NCI-H2107 treated with DMSO at 0.1 percent for 48 hours (cell line): ENCODE measurements around the gene NOCT.
"Not testable (repeated sequence)": the region's sequence is repeated elsewhere in the genome, so short reads cannot be mapped to it uniquely, and the experiment has no call there.

Source experiments
- DNase-seq: peaks from one replicate; lab custom pipeline; 2025; ENCODE audit not compliant: unreplicated experiment; lab: John Stamatoyannopoulos, UW

Gene NOCT

DNA sequence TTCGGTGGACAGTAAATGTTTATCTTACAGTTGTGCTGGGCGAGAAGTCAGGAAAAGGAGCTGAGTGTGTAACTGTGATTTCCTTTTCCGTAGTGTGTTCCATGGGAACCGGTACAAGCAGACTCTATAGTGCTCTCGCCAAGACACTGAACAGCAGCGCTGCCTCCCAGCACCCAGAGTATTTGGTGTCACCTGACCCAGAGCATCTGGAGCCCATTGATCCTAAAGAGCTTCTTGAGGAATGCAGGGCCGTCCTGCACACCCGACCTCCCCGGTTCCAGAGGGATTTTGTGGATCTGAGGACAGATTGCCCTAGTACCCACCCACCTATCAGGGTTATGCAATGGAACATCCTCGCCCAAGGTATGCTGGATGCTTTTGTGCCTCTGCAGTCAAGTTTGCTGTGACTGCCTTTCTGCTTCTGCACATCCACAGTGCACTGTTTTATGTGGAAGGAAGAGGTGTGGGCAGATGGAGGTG lies 27.4 kb downstream of the NOCT start:
- no peak for DNase-seq

DNA sequence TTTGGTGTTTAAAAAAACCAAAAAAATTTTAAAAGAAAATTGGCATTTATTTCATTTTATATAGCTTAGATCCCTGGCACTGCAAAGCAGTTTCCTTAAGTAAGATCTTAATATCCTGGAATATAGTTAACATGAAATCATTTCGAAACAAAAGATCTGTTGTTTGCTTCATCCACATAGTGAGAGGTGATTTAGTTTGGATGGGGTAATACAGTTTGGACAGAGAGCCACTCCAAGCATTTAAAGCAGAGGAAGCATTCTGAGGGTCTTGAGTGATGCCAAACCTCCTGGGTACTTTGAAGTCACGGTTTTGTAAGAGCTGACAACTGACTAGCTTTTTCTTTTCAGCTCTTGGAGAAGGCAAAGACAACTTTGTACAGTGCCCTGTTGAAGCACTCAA lies 28.7 kb downstream of the NOCT start:
- no peak for DNase-seq

DNA sequence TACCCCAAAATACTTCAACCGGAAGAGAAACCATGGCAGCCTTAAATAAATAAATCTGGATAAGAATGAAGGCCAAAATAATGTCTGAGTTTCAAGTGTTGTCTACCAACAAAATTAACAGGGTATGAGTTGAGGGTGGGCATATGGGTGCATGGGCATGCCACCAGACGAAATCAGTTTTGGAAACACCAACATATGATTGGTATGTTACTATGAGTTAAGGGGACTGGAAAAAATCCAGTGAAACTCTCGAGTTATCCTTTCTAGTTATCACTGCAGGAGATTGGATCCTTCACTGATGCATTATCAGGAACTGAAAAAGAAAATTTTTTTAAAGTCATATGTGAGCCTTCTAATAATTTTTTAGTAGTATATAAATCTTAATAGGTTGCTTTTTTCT lies 32.4 kb downstream of the NOCT start:
- no peak for DNase-seq

DNA sequence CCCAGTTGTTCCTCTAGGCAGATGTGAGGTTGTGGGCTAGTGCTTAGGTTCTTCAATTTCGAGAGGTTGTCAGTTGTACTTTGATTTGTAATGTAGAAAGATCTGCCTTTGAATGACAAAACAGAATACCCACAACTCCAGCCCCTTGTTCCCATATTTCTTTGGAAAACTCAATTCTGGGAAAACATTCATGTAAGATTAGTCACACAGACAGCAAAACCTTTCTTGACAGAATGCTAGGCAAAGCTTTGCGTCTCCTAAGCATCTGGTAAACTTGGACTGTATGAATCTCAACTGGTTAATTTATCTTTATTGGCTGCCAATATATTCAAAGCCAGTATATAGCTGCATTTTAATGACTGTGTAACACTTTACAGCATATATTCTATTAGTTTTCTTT lies 34.9 kb downstream of the NOCT start:
- DNase-seq = no peak

DNA sequence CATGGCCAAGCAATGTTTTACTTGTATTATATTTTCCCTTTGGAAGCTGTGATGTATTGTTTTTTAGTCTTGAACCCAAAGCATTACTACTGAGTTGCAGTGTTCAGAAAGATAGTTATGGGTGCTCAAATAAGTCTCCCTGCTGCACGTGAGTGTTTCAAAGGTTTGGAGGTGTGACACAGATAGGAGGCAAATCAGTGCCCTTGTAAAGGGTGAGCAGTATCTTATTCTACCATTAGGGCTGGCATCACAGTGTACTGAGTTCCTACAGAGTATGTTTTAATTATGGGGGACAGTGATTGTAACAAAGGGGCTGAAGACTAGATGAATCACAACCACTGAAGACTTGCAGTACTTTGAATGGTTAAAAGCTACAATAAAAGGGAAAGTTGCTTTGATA lies 38.3 kb downstream of the NOCT start:
- no peak for DNase-seq

DNA sequence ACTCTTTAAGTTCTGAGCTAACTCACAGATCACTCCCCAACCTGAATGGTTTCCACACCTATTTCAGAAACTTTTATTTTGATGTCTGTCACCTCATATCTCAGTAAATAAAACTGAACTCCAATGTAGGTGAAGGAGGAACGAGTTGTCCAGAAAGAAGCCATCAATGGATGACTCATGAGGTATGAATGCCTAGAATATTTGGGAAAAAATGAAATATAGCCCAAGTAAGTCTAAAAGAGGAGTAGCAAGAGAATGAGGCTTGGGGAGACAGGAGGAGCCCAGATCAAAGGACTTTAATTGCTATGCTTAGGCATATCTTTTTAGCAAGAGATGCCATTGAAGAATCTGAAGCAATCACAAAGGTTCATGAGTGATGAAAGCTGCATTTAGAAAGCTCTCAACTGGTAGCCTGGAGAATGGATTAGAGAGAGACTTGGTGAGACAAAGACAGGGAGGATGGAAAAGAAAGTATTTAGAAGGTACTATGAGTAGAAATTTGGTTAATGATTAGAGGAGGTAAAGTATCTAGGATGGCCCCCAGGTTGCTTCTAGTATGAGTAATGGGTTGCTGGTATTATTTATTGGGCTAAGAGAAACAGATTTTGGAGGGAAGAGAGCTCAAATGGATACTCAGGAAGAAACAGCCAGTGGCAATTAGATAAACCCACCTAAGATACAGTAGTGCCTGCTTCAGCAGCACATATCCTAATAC lies 39.4 kb downstream of the NOCT start:
- no peak for DNase-seq

DNA sequence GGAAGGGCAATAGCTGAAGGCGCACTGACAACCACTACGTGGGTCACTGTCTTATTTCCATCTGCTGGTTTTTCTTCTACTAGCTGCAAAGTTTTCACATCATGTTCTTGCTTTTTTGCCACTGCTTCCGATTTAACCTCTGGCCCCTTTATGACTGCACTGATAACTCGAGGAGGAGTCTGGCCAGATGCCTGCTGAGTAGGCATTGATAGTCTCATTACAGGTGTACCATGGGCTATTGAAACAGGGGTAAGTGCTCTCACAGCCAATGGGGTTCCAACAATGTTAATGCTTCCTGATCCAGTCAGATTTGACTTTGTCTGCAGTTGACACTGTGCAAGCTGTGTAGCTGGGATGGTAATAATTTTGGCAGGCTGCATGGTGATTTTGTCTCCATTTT lies 43.4 kb downstream of the NOCT start:
- DNase-seq = not testable (repeated sequence)

DNA sequence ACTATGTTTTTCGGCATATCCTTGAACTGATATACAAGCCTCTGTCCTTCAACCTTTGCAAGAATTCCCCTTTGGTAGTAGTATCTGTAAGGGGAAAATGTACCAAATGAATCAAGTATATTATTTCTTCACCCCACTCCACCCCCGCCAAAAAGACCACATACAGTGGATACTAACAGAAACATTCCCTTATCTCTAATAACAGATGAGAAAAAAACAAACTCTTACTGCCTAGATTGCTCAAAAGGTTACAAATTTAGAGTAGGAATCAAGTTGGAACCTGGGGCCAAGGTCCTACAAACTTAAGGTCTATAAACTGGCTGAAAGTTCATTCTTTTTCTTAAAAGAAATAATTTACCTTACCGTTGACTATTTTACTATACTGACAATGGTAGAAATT lies 45.0 kb downstream of the NOCT start:
- no peak for DNase-seq

DNA sequence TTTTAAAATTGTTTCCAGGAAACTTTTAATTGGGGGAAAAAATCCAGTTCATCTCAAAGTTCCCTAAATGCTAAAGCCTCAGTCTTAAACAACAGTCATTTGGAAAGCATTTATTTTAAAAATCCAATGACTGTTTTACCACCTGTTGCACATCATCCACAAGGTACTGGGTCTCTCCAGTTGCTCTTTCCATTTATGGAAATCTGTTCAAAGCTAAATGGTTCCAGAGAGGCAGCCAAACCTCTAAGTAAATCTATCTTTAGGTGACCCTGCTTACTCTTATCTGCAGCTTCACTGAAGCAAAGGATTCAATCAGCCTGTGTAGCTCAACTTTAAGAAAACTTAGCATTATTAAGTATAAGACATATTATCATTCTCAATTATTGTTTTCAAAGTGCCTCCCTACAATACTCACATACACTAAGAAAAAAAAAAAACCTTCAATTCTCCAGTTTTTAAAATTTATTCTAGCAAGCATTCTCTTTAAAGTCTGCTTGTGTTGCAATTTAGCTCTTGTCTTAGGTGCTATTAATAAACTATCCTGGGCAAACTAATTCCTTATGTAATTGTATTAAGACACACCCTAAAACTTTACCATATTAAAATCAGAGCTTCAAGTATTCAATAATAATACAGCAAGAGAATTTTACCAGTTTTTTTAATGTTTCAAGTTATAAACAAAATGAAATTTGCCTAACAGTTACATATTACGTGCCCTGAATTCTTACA lies 60.6 kb downstream of the NOCT start:
- no peak for DNase-seq

DNA sequence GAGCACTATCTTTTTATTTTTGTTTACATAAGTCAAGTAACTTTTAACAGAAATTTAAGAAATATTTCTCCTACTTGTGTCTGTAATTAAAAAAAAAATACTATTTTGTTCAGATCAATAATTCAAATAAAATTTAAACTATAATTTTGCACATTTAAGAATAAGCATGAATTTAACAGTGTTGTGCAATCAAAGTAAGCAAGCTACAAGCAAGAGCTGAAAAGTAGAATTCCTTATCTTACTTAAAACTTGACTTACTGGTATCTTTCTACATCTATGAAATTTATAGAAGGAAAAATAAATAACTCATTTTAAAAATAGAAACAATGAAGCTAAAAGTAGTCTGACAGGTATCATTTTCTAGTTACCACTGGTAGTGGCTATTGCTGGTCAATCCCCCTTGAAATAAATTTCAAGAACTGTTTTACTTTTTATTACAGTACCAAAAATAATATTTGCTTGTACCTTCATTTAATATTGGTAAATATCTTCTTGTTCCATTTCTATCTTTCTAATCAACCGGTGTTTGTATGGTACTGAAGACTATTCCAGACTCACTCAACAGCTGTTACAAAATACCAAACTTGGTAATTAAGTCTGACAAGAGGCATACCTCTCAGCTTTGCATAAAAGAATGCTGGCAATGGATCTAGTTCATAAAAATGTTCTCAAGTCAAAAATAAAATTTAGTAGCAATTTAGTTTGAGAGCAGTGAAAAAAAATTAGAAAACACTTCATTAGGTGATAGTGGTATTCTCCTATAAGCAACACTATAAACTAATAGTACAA lies 62.2 kb downstream of the NOCT start:
- DNase-seq = no peak

DNA sequence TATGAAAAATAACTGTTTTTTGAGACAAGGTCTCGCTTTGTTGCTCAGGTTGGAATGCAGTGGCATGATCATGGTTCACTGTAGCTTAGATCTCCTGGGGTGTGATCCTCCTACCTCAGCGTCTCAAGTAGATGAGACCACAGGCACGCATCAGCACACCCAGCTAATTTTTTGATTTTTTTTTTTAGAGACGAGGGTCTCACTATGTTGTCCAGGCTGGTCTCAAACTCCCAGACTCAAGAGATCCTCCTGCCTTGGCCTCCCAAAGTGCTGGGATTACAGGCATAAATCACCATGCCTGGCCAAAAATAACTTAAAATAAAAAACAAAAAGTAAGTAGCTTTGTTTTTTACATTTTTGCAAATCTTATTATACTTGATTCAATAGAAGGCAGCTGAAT lies 63.3 kb downstream of the NOCT start:
- no peak for DNase-seq

DNA sequence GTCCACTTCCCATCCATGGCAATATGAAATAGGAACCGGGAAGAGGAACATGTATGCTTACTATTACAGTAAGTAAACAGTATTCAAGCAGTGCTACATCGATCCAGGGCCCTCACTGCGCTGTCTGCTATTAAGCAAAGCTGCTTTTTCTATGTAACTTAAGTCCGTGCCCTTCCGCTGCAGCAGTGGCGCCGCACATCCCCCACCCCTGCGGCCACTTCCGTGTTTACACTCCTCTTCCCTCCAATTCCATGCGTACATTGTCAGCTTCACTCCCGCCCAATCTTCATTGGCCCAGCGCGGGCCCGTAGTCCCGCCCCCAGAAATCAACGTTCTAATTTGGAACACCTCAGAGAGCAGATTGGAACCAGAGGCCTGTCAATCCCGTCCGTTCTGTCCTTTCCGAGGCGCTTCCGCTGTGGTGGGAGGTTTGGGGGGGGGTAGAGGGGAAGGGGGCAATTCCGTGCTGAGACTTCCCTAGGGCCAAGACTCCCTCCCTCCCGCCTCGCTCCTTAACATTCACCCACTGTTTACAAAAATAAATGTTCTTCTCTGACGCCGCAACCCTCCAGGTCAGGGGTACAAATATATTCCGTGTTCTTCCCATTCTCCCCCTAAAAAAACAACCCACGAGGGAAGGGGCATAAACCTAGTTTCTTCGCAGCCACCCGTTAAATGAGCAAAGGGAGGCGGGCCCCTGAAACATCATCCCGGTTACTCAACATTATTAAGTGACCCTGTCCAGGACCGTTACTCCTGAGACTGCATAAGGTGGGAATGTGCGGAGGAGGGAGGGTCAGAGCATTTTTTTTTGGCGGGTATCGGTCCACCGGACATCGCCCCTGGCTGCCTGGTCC lies 67.4 kb downstream of the NOCT start:
- DNase-seq = peak; percentile 85

DNA sequence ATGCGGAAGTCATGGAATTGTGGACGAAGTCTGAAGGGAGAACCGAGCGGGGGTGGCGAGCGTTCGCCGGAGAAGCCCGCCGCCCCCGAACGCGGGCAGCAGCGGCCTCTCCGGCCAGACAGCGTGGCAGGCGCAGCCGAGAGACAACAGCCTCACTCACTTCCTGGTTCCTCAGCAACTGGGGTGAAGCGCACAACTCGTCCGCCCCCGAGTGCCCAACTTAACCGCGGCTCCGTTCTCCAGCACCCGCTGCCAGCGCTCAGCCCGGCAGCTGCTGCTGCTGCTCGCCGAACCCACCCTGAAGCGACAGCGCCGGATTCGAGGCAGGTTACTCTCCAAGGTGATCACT lies 68.0 kb downstream of the NOCT start:
- no peak for DNase-seq

DNA sequence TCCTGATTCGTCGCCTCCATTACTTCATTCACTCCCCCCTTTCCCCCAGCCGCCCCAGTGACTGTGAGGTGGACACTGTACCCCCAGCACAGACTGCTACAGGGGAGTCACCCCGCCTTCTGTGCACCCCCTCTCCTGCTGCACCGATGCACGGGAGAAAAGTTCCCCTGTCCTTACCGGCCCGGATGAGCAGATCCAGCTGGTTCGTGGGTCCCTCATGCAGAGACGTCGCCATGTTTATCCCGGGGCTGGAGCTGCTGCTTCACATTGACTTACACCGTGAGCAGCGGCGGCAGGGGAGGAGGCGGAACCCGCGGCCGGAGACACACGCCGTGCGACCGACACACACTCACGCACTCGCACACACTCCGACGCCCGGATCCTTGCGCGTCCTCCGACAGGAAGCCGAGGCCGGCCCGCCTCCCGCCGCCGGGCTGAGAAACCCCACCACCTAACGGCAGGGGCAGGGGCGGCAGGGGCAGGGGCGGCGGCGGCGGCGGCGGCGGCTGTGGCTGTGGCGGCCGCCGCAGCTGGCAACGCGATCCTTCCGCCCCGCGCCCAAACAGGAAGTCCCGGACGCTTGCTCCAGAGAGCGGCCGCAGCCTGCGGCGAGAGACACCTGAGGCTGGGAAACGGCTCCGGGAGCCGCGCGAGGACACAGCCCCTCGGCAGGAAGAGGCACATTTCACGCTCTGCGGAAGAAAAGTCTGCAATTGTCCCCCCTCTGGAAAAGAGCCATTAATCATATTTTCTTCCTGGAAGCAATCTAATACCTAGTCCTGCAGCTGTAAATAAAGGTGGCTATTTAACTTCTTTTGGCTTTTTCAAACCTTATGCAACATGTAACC lies 68.6 kb downstream of the NOCT start:
- DNase-seq = no peak

DNA sequence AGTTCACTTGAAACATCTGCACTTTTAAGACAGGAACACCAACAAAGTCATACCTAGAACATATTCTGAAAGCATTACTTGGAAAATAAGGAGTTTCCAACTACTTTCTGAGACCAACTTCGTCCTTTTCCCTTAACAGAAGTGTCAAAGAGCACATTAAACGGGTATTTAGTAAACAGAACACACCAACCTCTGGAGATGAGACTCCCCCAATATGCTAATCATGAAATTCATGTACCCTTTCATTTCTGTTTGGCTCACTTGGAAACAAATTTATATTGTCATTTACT lies 69.2 kb downstream of the NOCT start:
- no peak for DNase-seq

DNA sequence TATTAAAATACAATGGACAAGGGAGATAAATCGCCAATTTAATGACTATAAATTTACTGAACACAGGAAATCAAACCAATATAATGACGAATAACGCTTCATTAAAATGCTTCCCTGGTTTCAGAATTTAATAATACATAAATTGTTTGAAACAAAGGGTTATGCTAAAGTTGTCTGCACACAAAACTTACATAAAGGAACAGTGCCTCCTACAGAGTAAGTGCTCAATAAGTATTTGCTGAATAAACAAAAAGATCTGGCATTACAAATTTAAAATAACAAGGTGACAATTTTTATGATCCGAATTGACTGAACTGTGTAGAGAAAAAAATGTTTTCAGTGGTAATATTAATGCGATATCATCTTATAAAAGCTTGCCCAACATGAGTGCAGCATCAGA lies 69.6 kb downstream of the NOCT start:
- no peak for DNase-seq

DNA sequence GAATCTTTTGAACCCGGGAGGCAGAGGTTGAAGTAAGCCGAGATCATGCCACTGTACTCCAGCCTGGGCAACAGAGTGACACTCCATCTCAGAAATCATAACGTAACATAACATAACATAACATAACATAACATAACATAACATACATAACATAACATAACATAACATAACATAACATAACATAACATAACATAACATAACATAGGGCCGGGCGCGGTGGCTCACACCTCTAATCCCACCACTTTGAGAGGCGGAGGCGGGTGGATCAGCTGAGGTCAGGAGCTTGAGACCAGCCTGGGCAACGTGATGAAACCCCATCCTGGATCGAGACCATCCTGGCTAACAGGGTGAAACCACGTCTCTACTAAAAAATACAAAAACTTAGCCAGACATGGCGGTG lies 76.7 kb downstream of the NOCT start:
- DNase-seq = no peak
